Fibroblast of lung (primary cell): ENCODE measurements around the gene KIF1C.

Experiments used
- CTCF ChIP-seq, 2 donors: IDR thresholded peaks in 1 of 2; conservative IDR thresholded peaks in 1 of 2; 1 replicate in 1 of 2; 2 replicates in 1 of 2; pipeline ENCODE4 v1.5.1; 2011 to 2012; ENCODE audit warnings: low read length in 2 of 2, control low read depth in 1 of 2, inconsistent platforms in 1 of 2, low read depth in 1 of 2, mild to moderate bottlenecking in 1 of 2
- EZH2 ChIP-seq: IDR thresholded peaks from 2 replicates; pipeline ENCODE4 v1.5.1; 2012; ENCODE audit warnings: low read length, control low read depth, mild to moderate bottlenecking; ENCODE audit errors: missing control alignments

- TF ChIP-seq CTCF (conservative IDR thresholded peaks at IDR 0.05 in 1 of 2, IDR thresholded peaks at IDR 0.05 in 1 of 2; ENCODE audit: low read depth in 1 of 2, low read length in 2 of 2) (no peak), EZH2 (no peak)
Measured at GRCh38 chr17:5068236-5068635, 70.5 kb downstream of the KIF1C start.
